GM23338 (cell line): ENCODE measurements around the gene LPP. TPM values are rescaled to one million over a fixed set of nuclear protein-coding genes. Genes with fewer than 3 reads are reported as not detected.

ENCODE experiments used
- ATAC-seq: fragments of 200-7000 bp; cut with Tn5 transposase; 3 replicates; pipeline ENCODE4 v1.9.1; 2020
- DNase-seq: peaks from one replicate; pipeline ENCODE4 v3.0.0-alpha.2; 2015; ENCODE audit warnings: low spot score
- H2AFZ ChIP-seq: fragments of 200-600 bp; sonication (generic); 2 replicates; pipeline ENCODE4 v1.8.0; 2016; ENCODE audit warnings: antibody characterized with exemption, mild to moderate bottlenecking, moderate library complexity
- H3F3A ChIP-seq: fragments of 200-600 bp; sonication (generic); replicated peaks from 2 replicates; pipeline ENCODE4 v1.8.0; 2017; ENCODE audit warnings: antibody characterized with exemption, mixed run types, low read depth
- H3K27ac ChIP-seq: fragments of 200-600 bp; sonication (generic); 2 replicates; pipeline ENCODE4 v1.6.1; 2016; ENCODE audit warnings: low read depth
- H3K27me3 ChIP-seq: fragments of 200-600 bp; sonication (generic); 2 replicates; pipeline ENCODE4 v1.8.0; 2016; ENCODE audit warnings: mild to moderate bottlenecking, mixed run types, moderate library complexity; ENCODE audit not compliant: insufficient read depth
- H3K36me3 ChIP-seq: fragments of 200-600 bp; sonication (generic); 2 replicates; pipeline ENCODE4 v1.8.0; 2016; ENCODE audit warnings: mild to moderate bottlenecking; ENCODE audit not compliant: insufficient read depth
- H3K4me1 ChIP-seq: fragments of 200-600 bp; sonication (generic); 2 replicates; pipeline ENCODE4 v1.8.0; 2016; ENCODE audit warnings: mild to moderate bottlenecking, moderate library complexity; ENCODE audit not compliant: insufficient read depth
- H3K4me2 ChIP-seq: fragments of 200-600 bp; sonication (generic); 2 replicates; pipeline ENCODE4 v1.7.1; 2017; ENCODE audit warnings: mixed run types
- H3K4me3 ChIP-seq: fragments of 200-600 bp; sonication (generic); 2 replicates; pipeline ENCODE4 v1.6.1; 2016; ENCODE audit warnings: mixed run types
- H3K79me2 ChIP-seq: fragments of 200-600 bp; sonication (generic); replicated peaks from 2 replicates; pipeline ENCODE4 v1.8.0; 2017; ENCODE audit warnings: mild to moderate bottlenecking; ENCODE audit not compliant: insufficient read depth
- H3K9me2 ChIP-seq: fragments of 200-600 bp; sonication (generic); 2 replicates; pipeline ENCODE4 v1.8.0; 2017; ENCODE audit not compliant: insufficient read depth
- H4K20me1 ChIP-seq: fragments of 200-600 bp; sonication (generic); replicated peaks from 2 replicates; pipeline ENCODE4 v1.8.0; 2017; ENCODE audit warnings: mild to moderate bottlenecking; ENCODE audit not compliant: insufficient read depth
- H3K27ac Mint-ChIP-seq: 2 replicates; pipeline ENCODE4 v1.8.0; 2020; ENCODE audit warnings: inconsistent platforms, mild to moderate bottlenecking, moderate library complexity, mixed read lengths
- H3K27me3 Mint-ChIP-seq: 3 replicates; pipeline ENCODE4 v1.8.0; 2022; ENCODE audit warnings: low read depth, mild to moderate bottlenecking, moderate library complexity, mixed read lengths, inconsistent platforms; ENCODE audit not compliant: insufficient read depth, poor library complexity
- H3K36me3 Mint-ChIP-seq: 3 replicates; pipeline ENCODE4 v1.8.0; 2021; ENCODE audit warnings: low read depth, mild to moderate bottlenecking, inconsistent platforms, moderate library complexity, mixed read lengths
- H3K4me1 Mint-ChIP-seq: 3 replicates; pipeline ENCODE4 v1.8.0; 2020; ENCODE audit warnings: mild to moderate bottlenecking, inconsistent platforms, mixed read lengths
- H3K4me3 Mint-ChIP-seq: 3 replicates; pipeline ENCODE4 v1.8.0; 2021; ENCODE audit warnings: moderate library complexity, mild to moderate bottlenecking, inconsistent platforms, mixed read lengths
- H3K9me3 Mint-ChIP-seq: 3 replicates; pipeline ENCODE4 v1.8.0; 2020; ENCODE audit warnings: moderate library complexity, mild to moderate bottlenecking, inconsistent platforms, mixed read lengths
- EZH2phosphoT487 ChIP-seq: fragments of 200-600 bp; sonication (generic); IDR thresholded peaks from one replicate; pipeline ENCODE4 v1.8.1; 2018; ENCODE audit warnings: antibody characterized with exemption; ENCODE audit not compliant: unreplicated experiment
- NANOG ChIP-seq: IDR thresholded peaks from 2 replicates; pipeline ENCODE4 v1.6.1; 2016; ENCODE audit warnings: antibody characterized with exemption, borderline replicate concordance
- POLR2AphosphoS5 ChIP-seq: IDR thresholded peaks from 2 replicates; pipeline ENCODE4 v1.6.1; 2016; ENCODE audit warnings: antibody characterized with exemption, low read depth
- STAT1 ChIP-seq: IDR thresholded peaks from one replicate; pipeline ENCODE4 v1.6.1; 2016; ENCODE audit warnings: antibody characterized with exemption; ENCODE audit not compliant: unreplicated experiment
- ZNF114 ChIP-seq: fragments of 250-450 bp; sonication (Bioruptor Pico); IDR thresholded peaks from 2 replicates; pipeline ENCODE4 v1.5.0; 2020; ENCODE audit warnings: mild to moderate bottlenecking, moderate library complexity
- polyA plus RNA-seq: library from polyadenylated mRNA; unstranded; fragments of >200 nt; fragmentation: Nextera tagmentation; extraction: Ambion mirVana; gene quantifications from 2 replicates; pipeline ENCODE4 v1.2.1, GENCODE V29; 2016
- total RNA-seq: library from RNA; depleted of rRNA; stranded (reverse); fragments of >200 nt; shearing (Covaris generic); gene quantifications from 2 replicates; pipeline ENCODE4 v1.2.3, GENCODE V29; 2014
- TF ChIP-seq, protein P1 (sequence below): IDR thresholded peaks from 2 replicates; pipeline ENCODE4 v1.6.1; 2016; ENCODE audit warnings: antibody characterized with exemption
- TF ChIP-seq, protein P2 (sequence below): fragments of 250-450 bp; sonication (Bioruptor Pico); IDR thresholded peaks from 2 replicates; pipeline ENCODE4 v1.5.0; 2020; ENCODE audit warnings: mild to moderate bottlenecking, moderate library complexity
- TF ChIP-seq, protein P3 (sequence below): IDR thresholded peaks from one replicate; pipeline ENCODE4 v1.6.1; 2018; ENCODE audit warnings: antibody characterized with exemption; ENCODE audit not compliant: unreplicated experiment

LPP gene
- total and polyA plus RNA-seq, 2 experiments from 2014 or later, result 23.0 to 35.2 TPM

DNA sequence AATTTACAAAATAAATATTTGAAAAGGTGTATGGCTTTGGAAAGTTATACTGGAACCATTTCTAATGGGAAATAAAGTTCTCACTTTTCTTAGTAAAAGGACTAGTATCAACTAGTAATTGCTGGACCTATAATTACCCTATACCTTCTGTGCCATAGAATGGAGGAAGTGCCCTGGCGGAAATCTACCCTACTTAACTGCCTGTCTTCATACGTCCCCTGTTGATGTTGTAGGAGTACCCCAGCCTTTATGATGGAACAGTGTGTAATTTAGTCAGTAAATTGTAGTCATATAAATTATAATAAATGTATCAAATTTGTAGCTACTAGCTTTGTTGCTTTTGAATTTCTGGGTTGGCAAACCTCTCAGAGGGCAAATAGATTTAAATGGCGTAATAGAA is 149.9 kb downstream of the LPP start:
- no peaks in the 10 kb centered on the region for H3K9me3 Mint-ChIP-seq
- Histone ChIP-seq H3K9me2 (no peaks in the 10 kb centered on the region), H3K27ac (no peak overlapping the region), H3F3A (no peaks in the 10 kb centered on the region), H3K4me3 (no peak overlapping the region), H3K79me2 (no peaks in the 10 kb centered on the region; the same call in none of the 2 replicates), H3K27me3 (no peaks in the 10 kb centered on the region), H4K20me1 (no peaks in the 10 kb centered on the region), H3K4me2 (no peak overlapping the region; the same call in 1 of the 2 replicates), H3K36me3 (no peaks in the 10 kb centered on the region), H3K4me1 (peaks cover 55% of the 10 kb centered on the region), H2AFZ (no peak overlapping the region)
- H3K27me3 Mint-ChIP-seq, result peaks cover 1% of the 10 kb centered on the region
- TF ChIP-seq, protein P1, sequence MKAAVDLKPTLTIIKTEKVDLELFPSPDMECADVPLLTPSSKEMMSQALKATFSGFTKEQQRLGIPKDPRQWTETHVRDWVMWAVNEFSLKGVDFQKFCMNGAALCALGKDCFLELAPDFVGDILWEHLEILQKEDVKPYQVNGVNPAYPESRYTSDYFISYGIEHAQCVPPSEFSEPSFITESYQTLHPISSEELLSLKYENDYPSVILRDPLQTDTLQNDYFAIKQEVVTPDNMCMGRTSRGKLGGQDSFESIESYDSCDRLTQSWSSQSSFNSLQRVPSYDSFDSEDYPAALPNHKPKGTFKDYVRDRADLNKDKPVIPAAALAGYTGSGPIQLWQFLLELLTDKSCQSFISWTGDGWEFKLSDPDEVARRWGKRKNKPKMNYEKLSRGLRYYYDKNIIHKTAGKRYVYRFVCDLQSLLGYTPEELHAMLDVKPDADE, result no peak
- no peak for TF ChIP-seq STAT1
- TF ChIP-seq EZH2phosphoT487, result no peak
- no peak for TF ChIP-seq ZNF114 (CRISPR knock-in tag)
- TF ChIP-seq, protein P2, sequence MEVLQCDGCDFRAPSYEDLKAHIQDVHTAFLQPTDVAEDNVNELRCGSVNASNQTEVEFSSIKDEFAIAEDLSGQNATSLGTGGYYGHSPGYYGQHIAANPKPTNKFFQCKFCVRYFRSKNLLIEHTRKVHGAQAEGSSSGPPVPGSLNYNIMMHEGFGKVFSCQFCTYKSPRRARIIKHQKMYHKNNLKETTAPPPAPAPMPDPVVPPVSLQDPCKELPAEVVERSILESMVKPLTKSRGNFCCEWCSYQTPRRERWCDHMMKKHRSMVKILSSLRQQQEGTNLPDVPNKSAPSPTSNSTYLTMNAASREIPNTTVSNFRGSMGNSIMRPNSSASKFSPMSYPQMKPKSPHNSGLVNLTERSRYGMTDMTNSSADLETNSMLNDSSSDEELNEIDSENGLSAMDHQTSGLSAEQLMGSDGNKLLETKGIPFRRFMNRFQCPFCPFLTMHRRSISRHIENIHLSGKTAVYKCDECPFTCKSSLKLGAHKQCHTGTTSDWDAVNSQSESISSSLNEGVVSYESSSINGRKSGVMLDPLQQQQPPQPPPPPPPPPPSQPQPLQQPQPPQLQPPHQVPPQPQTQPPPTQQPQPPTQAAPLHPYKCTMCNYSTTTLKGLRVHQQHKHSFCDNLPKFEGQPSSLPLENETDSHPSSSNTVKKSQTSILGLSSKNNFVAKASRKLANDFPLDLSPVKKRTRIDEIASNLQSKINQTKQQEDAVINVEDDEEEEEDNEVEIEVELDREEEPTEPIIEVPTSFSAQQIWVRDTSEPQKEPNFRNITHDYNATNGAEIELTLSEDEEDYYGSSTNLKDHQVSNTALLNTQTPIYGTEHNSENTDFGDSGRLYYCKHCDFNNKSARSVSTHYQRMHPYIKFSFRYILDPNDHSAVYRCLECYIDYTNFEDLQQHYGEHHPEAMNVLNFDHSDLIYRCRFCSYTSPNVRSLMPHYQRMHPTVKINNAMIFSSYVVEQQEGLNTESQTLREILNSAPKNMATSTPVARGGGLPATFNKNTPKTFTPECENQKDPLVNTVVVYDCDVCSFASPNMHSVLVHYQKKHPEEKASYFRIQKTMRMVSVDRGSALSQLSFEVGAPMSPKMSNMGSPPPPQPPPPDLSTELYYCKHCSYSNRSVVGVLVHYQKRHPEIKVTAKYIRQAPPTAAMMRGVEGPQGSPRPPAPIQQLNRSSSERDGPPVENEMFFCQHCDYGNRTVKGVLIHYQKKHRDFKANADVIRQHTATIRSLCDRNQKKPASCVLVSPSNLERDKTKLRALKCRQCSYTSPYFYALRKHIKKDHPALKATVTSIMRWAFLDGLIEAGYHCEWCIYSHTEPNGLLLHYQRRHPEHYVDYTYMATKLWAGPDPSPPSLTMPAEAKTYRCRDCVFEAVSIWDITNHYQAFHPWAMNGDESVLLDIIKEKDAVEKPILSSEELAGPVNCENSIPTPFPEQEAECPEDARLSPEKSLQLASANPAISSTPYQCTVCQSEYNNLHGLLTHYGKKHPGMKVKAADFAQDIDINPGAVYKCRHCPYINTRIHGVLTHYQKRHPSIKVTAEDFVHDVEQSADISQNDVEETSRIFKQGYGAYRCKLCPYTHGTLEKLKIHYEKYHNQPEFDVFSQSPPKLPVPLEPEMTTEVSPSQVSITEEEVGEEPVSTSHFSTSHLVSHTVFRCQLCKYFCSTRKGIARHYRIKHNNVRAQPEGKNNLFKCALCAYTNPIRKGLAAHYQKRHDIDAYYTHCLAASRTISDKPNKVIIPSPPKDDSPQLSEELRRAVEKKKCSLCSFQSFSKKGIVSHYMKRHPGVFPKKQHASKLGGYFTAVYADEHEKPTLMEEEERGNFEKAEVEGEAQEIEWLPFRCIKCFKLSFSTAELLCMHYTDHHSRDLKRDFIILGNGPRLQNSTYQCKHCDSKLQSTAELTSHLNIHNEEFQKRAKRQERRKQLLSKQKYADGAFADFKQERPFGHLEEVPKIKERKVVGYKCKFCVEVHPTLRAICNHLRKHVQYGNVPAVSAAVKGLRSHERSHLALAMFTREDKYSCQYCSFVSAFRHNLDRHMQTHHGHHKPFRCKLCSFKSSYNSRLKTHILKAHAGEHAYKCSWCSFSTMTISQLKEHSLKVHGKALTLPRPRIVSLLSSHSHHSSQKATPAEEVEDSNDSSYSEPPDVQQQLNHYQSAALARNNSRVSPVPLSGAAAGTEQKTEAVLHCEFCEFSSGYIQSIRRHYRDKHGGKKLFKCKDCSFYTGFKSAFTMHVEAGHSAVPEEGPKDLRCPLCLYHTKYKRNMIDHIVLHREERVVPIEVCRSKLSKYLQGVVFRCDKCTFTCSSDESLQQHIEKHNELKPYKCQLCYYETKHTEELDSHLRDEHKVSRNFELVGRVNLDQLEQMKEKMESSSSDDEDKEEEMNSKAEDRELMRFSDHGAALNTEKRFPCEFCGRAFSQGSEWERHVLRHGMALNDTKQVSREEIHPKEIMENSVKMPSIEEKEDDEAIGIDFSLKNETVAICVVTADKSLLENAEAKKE (CRISPR knock-in tag), result no peak
- no peak for TF ChIP-seq NANOG
- TF ChIP-seq, protein P3, sequence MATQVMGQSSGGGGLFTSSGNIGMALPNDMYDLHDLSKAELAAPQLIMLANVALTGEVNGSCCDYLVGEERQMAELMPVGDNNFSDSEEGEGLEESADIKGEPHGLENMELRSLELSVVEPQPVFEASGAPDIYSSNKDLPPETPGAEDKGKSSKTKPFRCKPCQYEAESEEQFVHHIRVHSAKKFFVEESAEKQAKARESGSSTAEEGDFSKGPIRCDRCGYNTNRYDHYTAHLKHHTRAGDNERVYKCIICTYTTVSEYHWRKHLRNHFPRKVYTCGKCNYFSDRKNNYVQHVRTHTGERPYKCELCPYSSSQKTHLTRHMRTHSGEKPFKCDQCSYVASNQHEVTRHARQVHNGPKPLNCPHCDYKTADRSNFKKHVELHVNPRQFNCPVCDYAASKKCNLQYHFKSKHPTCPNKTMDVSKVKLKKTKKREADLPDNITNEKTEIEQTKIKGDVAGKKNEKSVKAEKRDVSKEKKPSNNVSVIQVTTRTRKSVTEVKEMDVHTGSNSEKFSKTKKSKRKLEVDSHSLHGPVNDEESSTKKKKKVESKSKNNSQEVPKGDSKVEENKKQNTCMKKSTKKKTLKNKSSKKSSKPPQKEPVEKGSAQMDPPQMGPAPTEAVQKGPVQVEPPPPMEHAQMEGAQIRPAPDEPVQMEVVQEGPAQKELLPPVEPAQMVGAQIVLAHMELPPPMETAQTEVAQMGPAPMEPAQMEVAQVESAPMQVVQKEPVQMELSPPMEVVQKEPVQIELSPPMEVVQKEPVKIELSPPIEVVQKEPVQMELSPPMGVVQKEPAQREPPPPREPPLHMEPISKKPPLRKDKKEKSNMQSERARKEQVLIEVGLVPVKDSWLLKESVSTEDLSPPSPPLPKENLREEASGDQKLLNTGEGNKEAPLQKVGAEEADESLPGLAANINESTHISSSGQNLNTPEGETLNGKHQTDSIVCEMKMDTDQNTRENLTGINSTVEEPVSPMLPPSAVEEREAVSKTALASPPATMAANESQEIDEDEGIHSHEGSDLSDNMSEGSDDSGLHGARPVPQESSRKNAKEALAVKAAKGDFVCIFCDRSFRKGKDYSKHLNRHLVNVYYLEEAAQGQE, result no peak
- TF ChIP-seq POLR2AphosphoS5, result no peak
- no peak overlapping the region for H3K4me3 Mint-ChIP-seq
- DNase-seq, result no peak
- no peaks in the 10 kb centered on the region for H3K36me3 Mint-ChIP-seq
- H3K27ac Mint-ChIP-seq, result no peak overlapping the region
- H3K4me1 Mint-ChIP-seq, result peaks cover 51% of the 10 kb centered on the region
- ATAC-seq, result no peak
